CD4-positive, alpha-beta T cell treated with Interleukin-15 for 1 hour (primary cell): ENCODE results near the gene EHMT1.
"Not testable (repeated sequence)": the region's sequence is repeated elsewhere in the genome, so short reads cannot be mapped to it uniquely, and the experiment has no call there.

Experiments used
- DNase-seq: peaks from one replicate; pipeline ENCODE4 v3.0.0-alpha.2; 2020

Gene EHMT1

DNA sequence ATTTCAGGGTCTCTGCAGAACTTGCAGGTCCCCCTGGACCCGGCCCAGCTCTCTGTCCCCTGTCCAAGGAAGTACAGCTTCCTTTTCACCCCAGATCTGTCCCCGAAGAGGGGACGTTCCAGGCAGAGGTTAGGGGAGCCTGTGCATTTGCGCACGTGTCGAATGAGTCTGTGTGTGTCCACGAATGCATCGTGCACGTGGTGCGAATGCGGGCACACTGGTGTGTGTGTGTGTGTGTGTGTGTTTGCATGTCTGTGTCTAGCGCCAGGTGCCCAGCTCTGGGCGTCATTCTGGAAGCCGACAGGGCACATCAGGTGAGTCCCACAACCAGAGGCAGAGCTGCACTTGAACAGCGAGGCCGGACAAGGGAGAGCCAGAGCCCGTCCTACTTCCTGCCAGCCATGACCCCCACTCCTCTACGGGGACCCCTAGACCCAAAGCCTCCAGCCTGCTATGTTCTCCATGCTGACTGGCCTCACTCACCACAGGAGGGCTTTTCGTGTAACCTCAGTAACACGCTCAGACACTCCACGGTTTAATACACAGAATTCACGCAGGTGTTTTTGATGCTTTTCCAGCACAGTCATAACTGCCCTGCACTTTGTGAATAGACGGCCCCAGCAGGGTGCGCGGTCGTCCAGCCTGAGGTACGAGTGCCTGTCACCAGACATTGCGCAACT is 217.5 kb downstream of the EHMT1 start:
- DNase-seq = no peak

DNA sequence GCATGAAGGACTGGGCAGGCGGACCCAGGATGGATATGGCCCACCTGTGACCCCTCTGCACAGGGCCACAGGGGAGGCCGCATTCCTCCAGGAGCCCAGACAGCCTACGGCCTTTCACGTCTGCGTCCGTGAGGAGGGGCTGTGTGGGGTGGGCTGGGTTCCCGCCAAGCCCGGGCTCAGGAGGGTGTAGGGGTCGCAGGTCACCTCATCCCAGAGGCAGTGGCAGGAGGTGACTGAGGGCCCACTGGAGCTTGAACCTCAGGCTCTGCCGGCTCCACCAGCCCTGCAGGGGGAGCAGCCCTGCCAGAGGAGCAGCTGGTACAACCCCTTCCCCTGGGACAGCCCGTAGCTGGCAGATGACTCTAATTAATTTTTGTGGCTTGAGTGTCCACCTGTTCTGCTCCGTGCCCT is 218.0 kb downstream of the EHMT1 start:
- no peak for DNase-seq

DNA sequence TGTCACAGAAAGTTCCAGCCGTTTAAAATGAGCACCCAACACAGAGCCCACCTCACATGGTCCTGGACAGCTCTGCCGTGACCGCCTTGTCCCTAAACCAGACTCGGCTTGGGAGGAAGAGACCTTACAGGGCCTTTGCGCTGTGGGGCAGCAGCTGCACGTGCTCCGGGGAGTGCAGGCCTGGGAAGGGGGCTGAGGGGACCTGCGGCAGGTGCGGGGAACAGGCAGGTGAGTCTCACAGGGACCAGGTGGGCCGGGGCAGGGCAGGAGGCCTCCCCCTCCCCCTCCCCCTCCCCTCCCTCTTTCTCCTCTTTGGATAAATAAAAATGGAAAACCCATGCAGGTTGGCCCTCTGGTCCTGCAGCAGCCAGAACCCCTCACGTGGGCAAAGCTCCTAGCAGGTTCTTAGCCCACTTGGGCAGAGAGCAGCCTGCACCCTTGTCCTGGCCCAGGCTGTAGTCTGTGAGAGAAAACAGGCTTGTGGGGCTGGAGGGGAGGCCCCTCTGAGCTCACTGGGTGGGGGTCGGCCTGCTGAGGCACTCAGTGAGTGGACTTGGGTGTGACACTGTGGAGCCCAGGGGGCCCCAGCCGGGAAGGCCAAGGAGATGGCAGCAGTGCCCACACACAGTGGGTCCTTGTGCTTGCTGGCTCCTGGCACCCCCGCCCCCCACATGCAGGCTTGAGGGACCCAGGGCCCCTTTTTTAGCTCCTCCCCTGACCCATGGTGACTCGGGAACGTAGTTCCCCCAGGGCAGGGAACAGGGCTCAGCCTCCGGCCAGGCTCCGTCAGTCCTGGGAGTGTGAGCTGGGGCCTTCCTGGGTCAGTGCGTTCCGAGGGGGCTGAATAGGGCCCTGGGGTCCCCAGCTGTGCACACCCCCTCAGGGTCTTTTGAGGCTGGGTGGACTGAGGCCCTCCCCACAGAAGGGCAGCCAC is 218.8 kb downstream of the EHMT1 start:
- DNase-seq = no peak

DNA sequence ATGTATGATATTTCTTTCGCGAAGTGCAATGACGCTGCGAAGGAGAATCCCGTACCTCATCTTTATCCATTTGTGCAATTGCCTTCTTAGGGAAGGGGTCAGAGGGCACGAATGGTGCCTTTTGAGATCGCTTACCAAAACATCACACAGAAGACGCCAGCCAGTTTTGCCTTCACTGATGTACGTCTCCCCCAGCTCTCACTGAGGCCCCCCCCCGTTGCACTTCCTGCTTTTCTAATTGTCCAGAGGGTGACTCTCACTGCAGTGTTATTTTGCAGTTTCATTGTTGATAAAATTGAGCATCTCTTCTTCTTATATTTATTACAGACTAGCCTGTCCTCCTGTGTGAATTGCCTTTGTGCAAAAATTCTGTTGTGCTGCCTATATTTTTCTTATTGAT is 219.8 kb downstream of the EHMT1 start:
- DNase-seq = no peak

DNA sequence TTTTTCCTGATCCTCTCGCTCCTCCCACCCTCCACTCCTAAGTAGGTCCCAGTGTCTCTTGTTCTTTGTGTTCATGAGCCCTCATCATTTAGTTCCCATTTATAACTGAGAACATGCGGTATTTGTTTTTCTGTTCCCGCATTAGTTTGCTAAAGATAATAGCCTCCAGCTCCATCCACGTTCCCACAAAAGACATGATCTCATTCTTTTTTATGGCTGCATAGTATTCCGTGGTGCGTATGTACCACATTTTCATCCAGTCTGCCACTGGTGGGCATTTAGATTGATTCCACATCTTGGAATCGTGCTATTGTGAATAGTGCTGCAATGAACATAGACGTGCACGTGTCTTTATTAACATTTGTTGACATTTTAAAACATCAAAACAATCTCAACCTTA is 224.6 kb downstream of the EHMT1 start:
- no peak for DNase-seq

DNA sequence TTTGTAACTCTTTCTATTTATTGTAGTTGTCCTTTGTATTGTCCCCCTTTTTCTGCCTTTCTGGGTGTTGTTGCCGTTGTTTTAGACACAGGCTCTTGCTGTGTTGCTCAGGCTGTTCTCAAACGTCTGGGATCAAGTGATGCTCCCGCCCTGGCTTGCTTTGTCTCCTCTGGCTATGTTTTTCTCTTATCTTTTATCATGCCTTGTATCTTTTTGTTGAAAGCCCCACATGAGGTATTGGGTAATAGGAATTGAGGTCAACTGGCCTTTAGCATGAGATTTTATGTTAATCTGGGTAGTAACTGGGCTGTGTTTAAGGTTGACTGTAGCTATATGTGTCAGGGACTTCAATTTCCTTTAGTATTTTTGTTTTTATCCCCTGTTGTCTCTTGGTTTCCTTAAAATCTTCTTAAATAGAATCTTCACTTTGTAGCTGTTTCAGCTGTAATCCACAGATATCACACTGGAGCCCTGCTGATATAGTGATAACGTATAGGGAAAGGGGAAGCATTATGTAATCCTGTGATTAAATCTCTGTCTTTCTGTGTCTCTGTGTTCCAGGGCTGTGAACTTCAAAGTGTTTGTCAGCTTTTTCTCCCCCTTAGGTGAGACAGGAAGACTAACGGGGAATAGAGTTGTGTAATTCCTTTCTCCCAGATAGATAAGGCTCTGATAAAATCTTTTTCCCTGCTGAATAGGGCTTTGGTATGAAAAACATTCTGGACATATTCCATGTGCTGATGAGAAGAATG is 232.9 kb downstream of the EHMT1 start:
- DNase-seq = no peak

DNA sequence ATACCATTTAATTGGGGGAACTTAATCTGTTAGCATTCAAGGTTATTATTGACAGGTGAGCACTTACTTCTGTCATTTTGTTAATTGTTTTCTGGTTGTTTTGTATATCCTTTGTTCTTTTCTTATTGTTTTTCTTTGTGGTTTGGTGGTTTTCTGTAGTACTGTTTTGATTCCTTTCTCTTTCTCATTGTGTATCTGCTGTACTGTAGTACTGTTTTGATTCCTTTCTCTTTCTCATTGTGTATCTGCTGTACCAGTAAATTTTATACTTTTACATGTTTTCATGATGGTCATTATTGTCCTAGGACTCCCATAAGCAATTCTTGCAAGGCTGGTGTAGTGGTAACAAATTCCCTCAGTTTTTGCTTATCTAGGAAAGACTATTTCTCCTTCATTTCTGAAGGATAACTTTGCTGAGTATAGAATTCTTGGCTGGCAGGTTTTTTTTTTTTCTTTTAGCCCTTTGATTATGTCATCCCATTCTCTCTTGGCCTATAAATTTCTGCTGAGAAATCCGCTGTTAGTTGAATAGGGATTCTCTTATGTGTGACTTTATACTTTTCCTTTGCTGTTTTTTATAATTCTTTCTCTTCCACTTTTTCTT is 234.7 kb downstream of the EHMT1 start:
- no peak for DNase-seq

DNA sequence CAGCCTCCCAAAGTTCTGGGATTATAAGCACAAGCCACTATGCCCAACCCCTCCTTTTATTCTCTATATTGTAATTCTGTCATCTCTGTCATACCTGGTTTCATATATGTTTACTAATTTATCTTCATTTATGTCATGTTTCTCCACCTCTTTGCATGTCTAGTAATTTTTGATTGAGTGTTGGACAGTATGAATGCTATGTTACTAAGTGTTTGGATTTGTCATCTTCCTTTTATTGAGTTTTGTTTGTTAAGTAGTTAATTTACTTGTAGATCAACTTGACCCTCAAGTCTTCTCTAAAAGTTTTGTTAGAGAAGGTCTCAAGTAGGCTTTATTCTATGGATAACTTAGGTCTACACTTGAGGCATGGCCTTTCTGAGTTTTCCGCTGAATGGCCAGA is 241.6 kb downstream of the EHMT1 start:
- no peak for DNase-seq

DNA sequence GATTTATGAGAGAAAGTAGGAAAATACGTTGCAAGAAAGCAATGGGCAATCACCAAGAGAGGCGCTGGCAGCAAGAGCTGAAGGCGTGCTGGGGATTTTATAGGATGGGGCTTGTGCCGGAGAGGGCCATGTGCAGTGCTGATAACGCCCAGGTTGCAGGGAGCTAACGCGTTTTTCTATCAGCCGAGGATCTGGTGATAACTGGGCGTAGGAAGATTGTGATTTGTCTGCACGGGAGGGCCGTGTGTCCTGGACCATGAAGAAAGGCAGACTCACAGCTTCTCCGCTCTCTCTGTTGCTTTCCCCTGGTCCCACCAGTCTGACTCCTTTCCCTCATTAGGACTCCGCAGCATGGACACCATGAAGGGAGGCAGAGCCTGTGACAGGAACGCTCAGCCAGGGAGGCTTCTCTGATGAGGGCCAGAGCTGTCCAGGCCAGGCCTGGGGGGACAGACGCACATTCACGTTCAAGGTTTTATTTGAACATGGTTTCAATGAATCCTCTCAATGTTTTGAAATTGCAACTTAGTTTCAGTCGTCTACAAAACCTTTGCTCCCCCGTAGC is 246.9 kb downstream of the EHMT1 start:
- DNase-seq = no peak

DNA sequence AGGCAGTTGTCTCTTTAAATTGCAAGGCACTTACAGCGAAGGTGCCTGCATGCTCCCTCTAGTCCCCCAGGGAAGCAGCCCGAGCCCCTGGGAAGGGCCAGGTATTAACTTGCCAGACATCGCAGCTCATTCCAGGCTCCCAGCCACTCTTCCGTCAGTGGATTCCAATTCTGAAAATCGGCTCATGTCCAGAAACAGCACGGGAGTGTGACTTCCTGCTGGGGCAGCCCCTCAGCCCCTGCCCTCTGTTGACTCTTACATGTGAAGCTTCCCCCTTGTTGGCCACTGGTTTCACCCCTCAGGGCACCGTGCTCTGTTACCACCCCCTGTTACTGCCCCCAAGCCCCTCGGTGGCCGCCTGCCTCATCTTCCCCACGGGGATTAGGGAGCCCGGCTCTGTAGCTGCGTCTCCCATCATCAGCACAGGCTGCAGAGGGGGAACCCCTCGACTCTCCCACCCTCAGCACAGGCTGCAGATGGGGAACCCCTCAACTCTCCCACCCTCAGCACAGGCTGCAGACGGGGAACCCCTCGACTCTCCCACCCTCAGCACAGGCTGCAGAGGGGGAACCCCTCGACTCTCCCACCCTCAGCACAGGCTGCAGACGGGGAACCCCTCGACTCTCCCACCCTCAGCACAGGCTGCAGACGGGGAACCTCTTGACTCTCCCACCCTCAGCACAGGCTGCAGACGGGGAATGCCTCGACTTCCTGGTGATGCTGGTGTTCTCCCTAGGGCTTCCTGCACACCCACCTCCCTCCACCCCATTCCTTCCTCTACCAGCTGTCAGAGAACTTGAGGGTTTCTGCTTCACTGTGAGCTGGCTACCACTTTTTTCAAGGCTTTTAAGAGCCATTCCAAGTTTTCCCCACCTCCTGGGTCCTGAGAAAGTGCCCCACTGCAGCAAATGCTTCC is 247.7 kb downstream of the EHMT1 start:
- no peak for DNase-seq

DNA sequence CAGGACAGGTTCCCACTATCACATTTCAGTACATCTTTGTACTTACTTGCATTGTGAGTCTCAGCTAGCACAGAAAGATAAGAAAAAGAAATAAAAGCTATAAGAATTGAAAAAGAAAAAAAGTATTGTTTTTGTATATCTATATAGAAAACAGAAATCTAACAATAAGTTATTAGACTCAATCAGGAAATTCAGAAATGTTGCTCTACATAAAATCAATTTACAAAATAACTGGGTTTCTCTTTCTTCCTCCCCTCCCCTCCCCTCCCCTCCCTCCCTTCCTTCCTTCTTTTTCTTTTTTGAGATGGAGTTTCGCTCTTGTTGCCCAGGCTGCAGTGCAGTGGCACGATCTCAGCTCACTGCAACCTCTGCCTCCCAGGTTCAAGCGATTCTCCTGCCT is 251.6 kb downstream of the EHMT1 start:
- no peak for DNase-seq

DNA sequence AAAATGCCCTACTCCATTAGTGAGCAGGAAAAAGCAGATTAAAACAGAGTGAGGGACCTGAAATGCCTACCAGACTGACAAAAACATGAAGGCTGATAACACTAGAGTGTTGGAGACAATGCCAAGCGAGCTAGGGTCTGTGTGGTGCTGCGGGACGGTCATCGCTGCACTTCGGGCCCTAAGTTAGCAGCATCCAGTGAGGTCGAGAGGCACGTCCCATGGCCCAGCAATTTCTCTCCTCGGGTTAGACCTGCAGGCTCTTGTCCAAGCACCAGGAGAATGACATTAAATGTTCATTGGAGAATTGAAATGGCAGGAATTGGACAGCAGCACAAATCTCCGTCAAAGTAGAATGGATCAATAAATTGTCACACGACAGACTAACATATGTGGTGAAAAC is 253.5 kb downstream of the EHMT1 start:
- DNase-seq = no peak

DNA sequence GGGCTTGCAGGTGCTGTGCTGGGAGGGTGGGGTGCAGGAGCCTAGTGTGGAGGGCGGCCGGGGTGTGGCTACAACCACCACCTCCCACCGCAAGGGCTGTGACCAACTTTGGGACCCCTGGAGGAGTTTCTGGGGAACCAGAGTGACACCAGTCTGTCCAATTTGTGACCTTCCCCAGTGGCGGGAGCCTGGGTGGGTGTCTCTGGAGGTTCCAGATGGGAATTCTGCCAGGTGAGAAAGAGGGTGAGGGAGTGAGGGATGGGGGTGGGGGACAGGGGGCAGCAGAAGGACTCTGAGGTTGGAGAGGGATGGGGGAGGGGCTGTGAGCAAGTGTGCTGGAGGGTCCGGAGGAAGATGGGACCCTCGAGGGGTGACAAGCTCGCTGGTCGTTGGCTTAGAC is 254.6 kb downstream of the EHMT1 start:
- no peak for DNase-seq

DNA sequence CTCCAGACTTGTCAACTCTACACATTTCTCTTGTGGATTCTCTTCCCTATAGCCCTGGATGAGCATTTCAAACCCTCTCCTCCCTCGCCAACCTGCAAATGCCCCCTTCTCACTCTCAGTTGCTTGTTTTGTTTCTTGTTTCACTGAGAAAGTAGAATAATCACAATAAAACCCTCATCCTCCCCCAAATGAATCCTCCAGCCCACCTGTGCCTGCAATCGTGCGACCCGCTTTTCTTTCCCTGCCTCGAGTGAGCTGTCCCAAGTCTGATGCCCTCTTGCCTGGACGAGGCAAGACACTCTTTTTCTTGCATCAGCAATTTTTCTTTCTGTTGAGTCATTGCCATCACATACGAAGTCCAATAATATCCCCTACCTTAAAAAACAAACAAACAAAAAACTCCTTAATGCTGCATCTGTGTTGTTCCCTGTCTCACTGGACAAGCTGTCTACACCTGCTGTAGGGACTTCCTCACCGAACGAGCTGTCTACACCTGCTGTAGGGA is 255.1 kb downstream of the EHMT1 start:
- DNase-seq = no peak

DNA sequence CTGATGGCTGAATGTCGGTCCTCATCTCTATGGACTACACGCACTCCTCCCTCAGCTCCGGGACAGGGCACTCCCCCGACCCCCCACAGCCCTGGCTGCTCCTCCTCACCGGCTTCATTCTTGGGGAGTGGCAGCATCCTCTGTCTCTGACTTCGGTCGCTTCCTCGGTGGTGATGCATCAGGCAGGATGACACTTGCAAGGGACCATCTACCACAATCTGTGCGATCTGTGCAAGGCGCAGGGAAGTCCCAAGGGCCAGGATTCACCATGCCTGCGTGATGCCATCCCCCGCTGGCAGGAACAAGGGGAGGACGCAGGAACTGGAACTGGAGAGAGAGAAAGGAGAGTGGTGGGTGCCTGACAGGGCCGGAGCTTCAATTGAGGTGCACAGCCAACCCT is 256.5 kb downstream of the EHMT1 start:
- DNase-seq = no peak

DNA sequence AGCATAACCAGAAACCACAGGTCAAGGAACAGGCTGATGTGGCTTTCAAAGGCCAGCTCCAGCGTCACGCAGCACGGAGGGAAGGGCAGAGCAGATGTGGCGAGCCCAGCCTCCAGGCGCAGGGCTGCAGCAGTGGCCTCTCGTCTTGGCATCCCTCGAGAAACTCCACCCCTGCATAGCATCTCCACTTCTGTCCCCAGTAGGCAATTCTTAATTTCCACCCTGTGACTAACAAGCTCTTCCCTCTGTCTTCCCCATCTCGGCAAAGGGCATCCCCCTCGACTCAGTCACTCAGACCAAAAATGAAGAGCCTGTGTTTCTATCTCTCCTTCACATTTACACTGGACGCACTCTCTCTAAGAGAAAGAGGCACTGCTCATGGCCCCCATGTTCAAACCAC is 257.0 kb downstream of the EHMT1 start:
- DNase-seq = no peak

DNA sequence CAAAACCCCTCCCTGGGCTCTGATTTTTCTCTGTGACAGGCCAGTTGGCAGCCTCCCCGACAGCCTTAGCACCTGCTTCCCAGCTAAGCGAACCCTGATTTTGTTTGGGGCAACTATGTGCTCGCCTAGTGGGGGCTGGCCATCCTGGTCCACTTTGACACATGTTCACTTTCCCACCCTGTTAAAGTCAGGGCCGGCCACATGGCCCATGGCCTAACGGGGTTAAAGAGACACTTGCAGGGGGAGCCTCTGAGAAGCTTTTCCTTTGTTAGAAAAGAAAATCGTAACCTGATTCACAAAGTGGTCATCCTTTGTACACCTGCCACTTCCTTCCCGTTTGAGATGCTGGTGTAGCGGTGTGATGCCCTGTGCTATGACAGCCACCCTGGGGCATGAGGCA is 257.5 kb downstream of the EHMT1 start:
- no peak for DNase-seq

DNA sequence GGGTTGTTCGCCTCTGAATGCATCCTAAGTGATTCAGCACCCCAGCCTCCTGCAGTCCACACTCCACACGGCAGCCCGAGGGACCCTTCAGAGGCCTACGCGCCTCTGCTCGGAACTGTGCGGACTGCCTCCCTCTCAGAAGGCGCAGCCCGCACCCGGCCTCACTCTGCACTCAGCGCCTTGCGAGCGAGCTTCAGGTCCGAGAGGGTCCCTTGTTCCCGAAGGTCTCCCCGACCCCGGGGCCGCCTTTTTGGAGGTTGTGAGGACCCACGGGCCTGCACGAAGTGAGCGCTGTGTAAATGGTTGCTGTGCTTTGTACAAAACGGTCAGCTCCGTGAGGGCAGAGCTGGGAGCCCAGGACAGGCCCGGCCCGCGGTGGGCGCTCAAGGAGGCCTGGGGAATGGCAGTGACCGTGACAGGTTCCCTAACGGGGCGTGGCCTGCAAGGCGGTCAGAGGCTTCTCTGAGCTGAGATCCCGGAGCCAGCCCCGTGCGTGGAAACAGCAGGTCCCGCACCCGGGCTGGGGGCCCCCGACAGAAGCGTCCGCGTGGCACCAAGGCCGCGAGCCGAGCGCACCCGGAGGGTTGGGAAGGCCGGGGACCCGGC is 258.1 kb downstream of the EHMT1 start:
- DNase-seq = no peak

DNA sequence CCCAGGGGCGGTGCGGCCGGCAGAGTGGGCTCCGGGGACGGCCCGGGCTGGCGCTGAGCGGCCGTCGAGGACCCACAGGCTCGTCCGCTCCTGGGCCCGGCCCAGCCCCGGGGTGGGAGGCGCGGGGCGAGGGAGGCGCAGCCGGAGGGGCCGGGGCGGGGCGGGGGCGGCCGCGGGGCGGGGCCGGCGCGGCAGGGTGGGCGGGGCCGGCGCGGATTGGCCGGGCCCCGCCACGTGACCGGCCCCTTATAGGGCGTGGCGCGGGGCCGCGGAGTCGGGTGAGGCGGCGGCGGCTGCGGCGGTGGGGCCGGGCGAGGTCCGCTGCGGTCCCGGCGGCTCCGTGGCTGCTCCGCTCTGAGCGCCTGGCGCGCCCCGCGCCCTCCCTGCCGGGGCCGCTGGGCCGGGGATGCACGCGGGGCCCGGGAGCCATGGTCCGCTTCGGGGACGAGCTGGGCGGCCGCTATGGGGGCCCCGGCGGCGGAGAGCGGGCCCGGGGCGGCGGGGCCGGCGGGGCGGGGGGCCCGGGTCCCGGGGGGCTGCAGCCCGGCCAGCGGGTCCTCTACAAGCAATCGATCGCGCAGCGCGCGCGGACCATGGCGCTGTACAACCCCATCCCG is 258.8 kb downstream of the EHMT1 start, which contains the start of gene CACNA1B:
CACNA1B (plus strand) TSS at position 277 of the 617 bp plus-strand sequence; CDS start at position 429, 152 bp downstream.
- not testable (repeated sequence) for DNase-seq

DNA sequence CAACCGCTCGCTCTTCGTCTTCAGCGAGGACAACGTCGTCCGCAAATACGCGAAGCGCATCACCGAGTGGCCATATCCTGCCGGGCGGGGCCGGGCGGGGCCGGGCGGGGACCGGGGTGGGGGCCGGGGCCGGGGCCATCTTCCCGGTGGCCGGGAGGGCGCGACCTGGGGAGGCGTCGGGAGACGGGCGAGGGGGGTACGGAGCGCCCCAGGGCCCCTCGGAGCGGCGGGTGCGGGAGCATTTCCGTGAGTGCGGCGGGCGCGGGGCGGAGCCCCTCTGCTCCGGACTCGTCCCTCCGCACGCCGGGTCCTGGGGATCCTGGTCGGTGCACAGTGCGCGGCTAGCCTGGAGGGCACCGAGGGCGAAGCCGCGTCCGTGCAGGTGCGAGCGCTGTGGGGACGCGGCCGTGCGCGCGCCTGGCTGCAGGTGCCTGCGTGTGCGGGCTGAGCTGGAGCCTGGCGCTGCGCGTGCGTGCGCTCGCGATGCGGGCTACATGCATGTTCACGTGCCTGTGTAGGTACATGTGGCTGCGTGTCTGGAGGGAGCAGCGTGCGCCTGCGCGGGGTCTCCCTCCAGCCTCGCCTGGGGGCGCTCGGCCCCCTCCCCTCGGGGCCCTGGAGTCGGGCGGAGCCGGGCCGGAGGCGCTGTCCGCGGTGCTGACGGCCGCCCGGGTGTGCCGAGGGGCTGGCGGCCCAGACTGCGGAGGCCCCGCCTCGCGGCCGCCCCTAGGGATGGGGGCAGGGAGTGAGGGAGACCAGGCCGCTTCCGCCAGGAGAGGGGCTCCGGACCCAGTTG is 259.5 kb downstream of the EHMT1 start:
- no peak for DNase-seq
